KMS-11 (cell line): Measurements from ENCODE around the gene SLC30A3.

Source experiments
- H2AFZ ChIP-seq: fragments of 200-600 bp; sonication (generic); 2 replicates; pipeline ENCODE4 v1.6.1; 2016; ENCODE audit warnings: antibody characterized with exemption, mixed run types, low read depth
- H3K27ac ChIP-seq: fragments of 200-600 bp; sonication (generic); 2 replicates; pipeline ENCODE4 v1.6.1; 2016; ENCODE audit warnings: mild to moderate bottlenecking, mixed run types
- H3K27me3 ChIP-seq: fragments of 200-600 bp; sonication (generic); 2 replicates; pipeline ENCODE4 v1.6.1; 2017; ENCODE audit warnings: mild to moderate bottlenecking, low read depth, mixed run types, moderate library complexity; ENCODE audit not compliant: insufficient read depth
- H3K36me3 ChIP-seq: fragments of 200-600 bp; sonication (generic); 2 replicates; pipeline ENCODE4 v1.6.1; 2017; ENCODE audit warnings: mild to moderate bottlenecking, mixed run types; ENCODE audit not compliant: insufficient read depth
- H3K4me1 ChIP-seq: fragments of 200-600 bp; sonication (generic); 2 replicates; pipeline ENCODE4 v1.6.1; 2016; ENCODE audit warnings: mild to moderate bottlenecking, low read depth, mixed run types; ENCODE audit not compliant: poor library complexity, severe bottlenecking
- H3K4me2 ChIP-seq: fragments of 200-600 bp; sonication (generic); 2 replicates; pipeline ENCODE4 v1.7.0; 2016; ENCODE audit warnings: mild to moderate bottlenecking, mixed run types
- H3K4me3 ChIP-seq: fragments of 200-600 bp; sonication (generic); IDR thresholded peaks from 2 replicates; pipeline ENCODE4 v1.6.1; 2017; ENCODE audit warnings: low read depth, low read length, mixed read lengths; ENCODE audit not compliant: insufficient read depth
- H3K79me2 ChIP-seq: fragments of 200-600 bp; sonication (generic); 2 replicates; pipeline ENCODE4 v1.6.1; 2016; ENCODE audit warnings: low read depth, mixed run types; ENCODE audit not compliant: insufficient read depth
- H3K9ac ChIP-seq: fragments of 200-600 bp; sonication (generic); 2 replicates; pipeline ENCODE4 v1.6.1; 2016; ENCODE audit warnings: mild to moderate bottlenecking, mixed run types
- H4K20me1 ChIP-seq: fragments of 200-600 bp; sonication (generic); 2 replicates; pipeline ENCODE4 v1.6.1; 2016; ENCODE audit warnings: mild to moderate bottlenecking, mixed run types; ENCODE audit not compliant: insufficient read depth
- TF ChIP-seq, protein P1 (sequence below): fragments of 200-600 bp; sonication (generic); conservative IDR thresholded peaks from 2 replicates; pipeline ENCODE4 v1.6.1; 2017; ENCODE audit warnings: low read depth, mild to moderate bottlenecking, antibody characterized with exemption, low read length, moderate library complexity, mixed read lengths

SLC30A3 gene

DNA sequence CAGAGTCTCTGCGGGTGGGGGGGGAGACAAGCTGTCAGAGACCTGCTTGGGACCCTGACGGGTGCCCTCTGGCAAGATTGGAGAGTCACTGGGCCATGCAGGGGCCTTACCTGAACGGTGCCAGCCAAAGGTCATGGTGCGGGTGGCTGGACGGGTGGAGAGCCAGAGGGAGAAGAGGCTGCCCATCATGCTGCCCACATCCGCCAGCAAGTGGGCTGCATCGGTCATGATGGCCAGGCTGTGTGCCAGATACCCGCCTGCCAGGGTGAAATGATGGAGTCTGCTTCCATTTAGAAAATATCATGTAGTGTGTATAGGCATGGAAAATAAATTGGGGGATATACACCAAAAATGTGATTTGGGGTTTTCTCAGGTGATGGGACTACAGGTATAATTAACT lies 4.8 kb downstream of the SLC30A3 start:
- TF ChIP-seq, protein P1, sequence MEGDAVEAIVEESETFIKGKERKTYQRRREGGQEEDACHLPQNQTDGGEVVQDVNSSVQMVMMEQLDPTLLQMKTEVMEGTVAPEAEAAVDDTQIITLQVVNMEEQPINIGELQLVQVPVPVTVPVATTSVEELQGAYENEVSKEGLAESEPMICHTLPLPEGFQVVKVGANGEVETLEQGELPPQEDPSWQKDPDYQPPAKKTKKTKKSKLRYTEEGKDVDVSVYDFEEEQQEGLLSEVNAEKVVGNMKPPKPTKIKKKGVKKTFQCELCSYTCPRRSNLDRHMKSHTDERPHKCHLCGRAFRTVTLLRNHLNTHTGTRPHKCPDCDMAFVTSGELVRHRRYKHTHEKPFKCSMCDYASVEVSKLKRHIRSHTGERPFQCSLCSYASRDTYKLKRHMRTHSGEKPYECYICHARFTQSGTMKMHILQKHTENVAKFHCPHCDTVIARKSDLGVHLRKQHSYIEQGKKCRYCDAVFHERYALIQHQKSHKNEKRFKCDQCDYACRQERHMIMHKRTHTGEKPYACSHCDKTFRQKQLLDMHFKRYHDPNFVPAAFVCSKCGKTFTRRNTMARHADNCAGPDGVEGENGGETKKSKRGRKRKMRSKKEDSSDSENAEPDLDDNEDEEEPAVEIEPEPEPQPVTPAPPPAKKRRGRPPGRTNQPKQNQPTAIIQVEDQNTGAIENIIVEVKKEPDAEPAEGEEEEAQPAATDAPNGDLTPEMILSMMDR, result no peak
- peaks cover under 1% of the 10 kb centered on the region for H3K4me1 ChIP-seq
- H3K9ac ChIP-seq, result no peak overlapping the region
- no peaks in the 10 kb centered on the region for H3K36me3 ChIP-seq
- no peak overlapping the region for H3K4me3 ChIP-seq
- H4K20me1 ChIP-seq, result no peaks in the 10 kb centered on the region
- no peak overlapping the region for H3K27ac ChIP-seq
- no peaks in the 10 kb centered on the region for H3K79me2 ChIP-seq
- no peak overlapping the region for H2AFZ ChIP-seq
- H3K27me3 ChIP-seq, result peaks cover 53% of the 10 kb centered on the region
- no peak overlapping the region for H3K4me2 ChIP-seq

DNA sequence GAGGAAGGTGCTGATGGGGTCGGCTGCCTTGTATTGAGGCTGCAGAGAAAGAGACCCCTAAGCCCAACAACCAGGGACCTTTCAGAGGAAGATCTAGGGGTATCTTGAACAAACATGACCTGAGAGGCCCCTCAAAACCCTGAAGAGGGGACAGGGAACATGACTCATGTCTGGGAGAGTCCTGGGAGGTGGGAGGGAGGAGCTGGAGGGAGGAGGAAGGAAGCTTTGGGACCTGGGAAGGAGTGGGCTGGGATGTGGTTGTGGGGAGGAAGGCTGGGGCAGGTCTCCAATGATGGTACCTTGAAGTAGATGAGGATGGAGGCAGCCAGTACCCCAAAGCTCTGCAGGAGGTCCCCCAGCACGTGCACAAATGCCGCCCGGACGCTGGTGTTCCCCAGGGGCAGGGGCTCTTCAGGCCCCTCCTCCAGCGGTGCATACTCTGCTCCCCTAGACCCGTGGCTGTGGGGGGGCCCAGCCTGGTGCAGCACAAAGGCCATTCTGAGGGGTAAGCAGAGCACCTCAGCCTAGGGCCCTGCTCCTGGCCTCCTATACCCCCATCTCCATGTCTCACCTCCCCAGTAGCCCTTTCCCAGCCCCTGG lies 5.9 kb downstream of the SLC30A3 start:
- no peaks in the 10 kb centered on the region for H3K79me2 ChIP-seq
- H3K4me2 ChIP-seq, result no peak overlapping the region
- no peak overlapping the region for H3K4me3 ChIP-seq
- no peaks in the 10 kb centered on the region for H3K36me3 ChIP-seq
- no peak overlapping the region for H3K9ac ChIP-seq
- no peaks in the 10 kb centered on the region for H3K4me1 ChIP-seq
- no peaks in the 10 kb centered on the region for H4K20me1 ChIP-seq
- no peak overlapping the region for H3K27ac ChIP-seq
- H2AFZ ChIP-seq, result no peak overlapping the region
- TF ChIP-seq, protein P1, result no peak
- peaks cover 46% of the 10 kb centered on the region for H3K27me3 ChIP-seq

GRCh38 chr2:27255660-27256059 lies 7.2 kb downstream of the SLC30A3 start:
- no peak overlapping the region for H3K4me2 ChIP-seq
- no peak overlapping the region for H3K4me3 ChIP-seq
- no peaks in the 10 kb centered on the region for H3K36me3 ChIP-seq
- H3K9ac ChIP-seq, result no peak overlapping the region
- no peak overlapping the region for H2AFZ ChIP-seq
- H3K4me1 ChIP-seq, result no peaks in the 10 kb centered on the region
- H3K27me3 ChIP-seq, result peaks cover 38% of the 10 kb centered on the region
- no peaks in the 10 kb centered on the region for H3K79me2 ChIP-seq
- H3K27ac ChIP-seq, result no peak overlapping the region
- no peaks in the 10 kb centered on the region for H4K20me1 ChIP-seq
- TF ChIP-seq, protein P1, result no peak

GRCh38 chr2:27255187-27255586 lies 7.7 kb downstream of the SLC30A3 start:
- H2AFZ ChIP-seq, result no peak overlapping the region
- H3K4me3 ChIP-seq, result no peak overlapping the region
- no peak overlapping the region for H3K9ac ChIP-seq
- H4K20me1 ChIP-seq, result no peaks in the 10 kb centered on the region
- H3K27me3 ChIP-seq, result peaks cover 33% of the 10 kb centered on the region
- no peak overlapping the region for H3K4me2 ChIP-seq
- H3K79me2 ChIP-seq, result no peaks in the 10 kb centered on the region
- H3K4me1 ChIP-seq, result no peaks in the 10 kb centered on the region
- H3K36me3 ChIP-seq, result no peaks in the 10 kb centered on the region
- no peak overlapping the region for H3K27ac ChIP-seq
- TF ChIP-seq, protein P1, result no peak
